ENCODE measurements around the gene KRT82. TPM values are rescaled to one million over a fixed set of nuclear protein-coding genes. Genes with fewer than 3 reads are reported as not detected.

Gene KRT82
- not detected for total RNA-seq
- not detected for polyA plus RNA-seq
- long read RNA-seq, donor 1, result 0 reads
- long read RNA-seq, donor 2, result 0 reads
- long read RNA-seq, donor 3, result 0 reads
- long read RNA-seq, donor 4, result 0 reads
- long read RNA-seq, donor 5, result 0 reads

DNA sequence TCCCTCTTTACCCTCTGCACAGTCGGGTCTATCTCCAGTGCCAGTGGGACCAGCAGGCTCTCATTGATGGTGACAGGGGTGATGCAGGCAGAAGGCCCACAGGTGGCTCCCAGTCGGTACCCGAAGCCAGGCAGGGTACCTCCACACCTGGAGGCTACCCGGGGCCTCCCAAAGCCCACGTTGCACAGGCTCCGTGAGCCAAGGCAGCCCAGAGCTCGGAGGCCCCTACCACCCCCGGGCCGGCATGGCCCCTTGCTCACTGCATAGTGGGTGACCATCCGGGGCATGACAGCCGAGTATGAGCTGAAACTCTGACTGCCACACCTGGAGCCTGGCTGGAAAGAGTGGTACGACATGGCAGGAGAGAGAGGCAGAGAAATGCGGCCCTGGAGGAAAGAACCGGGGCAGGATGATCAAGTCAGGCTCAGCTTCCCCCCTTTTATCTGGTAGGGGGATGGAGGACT, at the start of gene KRT82:
Gene KRT82, minus strand, starts transcription at position 414 of the 464 bp plus-strand sequence. Its CDS starts 58 bp downstream, at position 356.
- Histone ChIP-seq H3K27ac (ENCODE audit: low read depth in 1 of 2, low read length in 1 of 2) (no peak within 1 kb of the TSS), H3K4me1 (ENCODE audit: control insufficient read depth in 5 of 5, insufficient read depth in 5 of 5, low read length in 5 of 5) (no peaks in the 10 kb centered on the region), H3K27me3 (ENCODE audit: control insufficient read depth in 3 of 3, insufficient read depth in 3 of 3, low read length in 2 of 3) (no peaks in the 10 kb centered on the region), H3K36me3 (ENCODE audit: control insufficient read depth in 4 of 4, insufficient read depth in 4 of 4, low read length in 4 of 4) (no peaks in the 10 kb centered on the region), H3K9me3 (ENCODE audit: control insufficient read depth in 4 of 4, insufficient read depth in 3 of 4, low read length in 3 of 4) (no peaks in the 10 kb centered on the region), H3K4me3 (no peak within 1 kb of the TSS), H3K9ac (ENCODE audit: insufficient read depth in 1 of 2, low read length in 2 of 2) (no peak within 1 kb of the TSS)
- TF ChIP-seq, protein P1, sequence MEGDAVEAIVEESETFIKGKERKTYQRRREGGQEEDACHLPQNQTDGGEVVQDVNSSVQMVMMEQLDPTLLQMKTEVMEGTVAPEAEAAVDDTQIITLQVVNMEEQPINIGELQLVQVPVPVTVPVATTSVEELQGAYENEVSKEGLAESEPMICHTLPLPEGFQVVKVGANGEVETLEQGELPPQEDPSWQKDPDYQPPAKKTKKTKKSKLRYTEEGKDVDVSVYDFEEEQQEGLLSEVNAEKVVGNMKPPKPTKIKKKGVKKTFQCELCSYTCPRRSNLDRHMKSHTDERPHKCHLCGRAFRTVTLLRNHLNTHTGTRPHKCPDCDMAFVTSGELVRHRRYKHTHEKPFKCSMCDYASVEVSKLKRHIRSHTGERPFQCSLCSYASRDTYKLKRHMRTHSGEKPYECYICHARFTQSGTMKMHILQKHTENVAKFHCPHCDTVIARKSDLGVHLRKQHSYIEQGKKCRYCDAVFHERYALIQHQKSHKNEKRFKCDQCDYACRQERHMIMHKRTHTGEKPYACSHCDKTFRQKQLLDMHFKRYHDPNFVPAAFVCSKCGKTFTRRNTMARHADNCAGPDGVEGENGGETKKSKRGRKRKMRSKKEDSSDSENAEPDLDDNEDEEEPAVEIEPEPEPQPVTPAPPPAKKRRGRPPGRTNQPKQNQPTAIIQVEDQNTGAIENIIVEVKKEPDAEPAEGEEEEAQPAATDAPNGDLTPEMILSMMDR (IDR thresholded peaks at IDR 0.05; ENCODE audit: control extremely low read depth, extremely low read depth), result no peak
- no peak for DNase-seq
- WGBS, 2 donors, result 89 to 94% methylated on average over 14 of the region's 14 CpGs
- ATAC-seq (ENCODE audit: insufficient read depth, low FRiP score), result no peak

DNA sequence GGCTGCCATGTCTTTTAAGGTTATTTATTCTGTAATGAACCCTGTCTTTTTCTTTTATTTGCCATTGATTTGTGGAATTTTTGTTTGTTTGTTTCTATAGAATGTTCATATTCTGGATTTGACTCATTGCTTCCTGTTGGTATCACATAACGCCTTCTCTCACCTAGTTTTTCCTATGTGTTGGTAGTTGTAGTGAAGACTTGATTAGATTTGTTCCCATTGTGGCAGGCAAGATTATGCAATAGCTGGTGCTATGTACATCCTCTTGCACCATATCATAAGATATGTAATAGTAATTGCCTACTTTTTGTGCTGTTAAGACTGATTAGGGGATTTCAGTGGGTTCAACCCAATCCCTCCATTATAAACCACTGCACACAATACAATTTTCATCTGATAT, 49.7 kb upstream of the KRT82 start:
- DNase-seq (no peak), ATAC-seq (ENCODE audit: insufficient read depth, low FRiP score) (no peak)
- no peak overlapping the region for H3K4me3 ChIP-seq
- H3K27ac ChIP-seq (ENCODE audit: low read depth in 1 of 2, low read length in 1 of 2), result no peak overlapping the region
- no peaks in the 10 kb centered on the region for H3K9me3 ChIP-seq (ENCODE audit: control insufficient read depth in 4 of 4, insufficient read depth in 3 of 4, low read length in 3 of 4)
- 41 to 53% methylated on average over 1 of the region's 1 CpG for WGBS, 2 donors
- TF ChIP-seq, protein P1 (IDR thresholded peaks at IDR 0.05; ENCODE audit: control extremely low read depth, extremely low read depth), result no peak
- no peaks in the 10 kb centered on the region for H3K36me3 ChIP-seq (ENCODE audit: control insufficient read depth in 4 of 4, insufficient read depth in 4 of 4, low read length in 4 of 4)
- H3K9ac ChIP-seq (ENCODE audit: insufficient read depth in 1 of 2, low read length in 2 of 2), result no peak overlapping the region
- H3K4me1 ChIP-seq (ENCODE audit: control insufficient read depth in 5 of 5, insufficient read depth in 5 of 5, low read length in 5 of 5), result no peaks in the 10 kb centered on the region
- H3K27me3 ChIP-seq (ENCODE audit: control insufficient read depth in 3 of 3, insufficient read depth in 3 of 3, low read length in 2 of 3), result no peaks in the 10 kb centered on the region

DNA sequence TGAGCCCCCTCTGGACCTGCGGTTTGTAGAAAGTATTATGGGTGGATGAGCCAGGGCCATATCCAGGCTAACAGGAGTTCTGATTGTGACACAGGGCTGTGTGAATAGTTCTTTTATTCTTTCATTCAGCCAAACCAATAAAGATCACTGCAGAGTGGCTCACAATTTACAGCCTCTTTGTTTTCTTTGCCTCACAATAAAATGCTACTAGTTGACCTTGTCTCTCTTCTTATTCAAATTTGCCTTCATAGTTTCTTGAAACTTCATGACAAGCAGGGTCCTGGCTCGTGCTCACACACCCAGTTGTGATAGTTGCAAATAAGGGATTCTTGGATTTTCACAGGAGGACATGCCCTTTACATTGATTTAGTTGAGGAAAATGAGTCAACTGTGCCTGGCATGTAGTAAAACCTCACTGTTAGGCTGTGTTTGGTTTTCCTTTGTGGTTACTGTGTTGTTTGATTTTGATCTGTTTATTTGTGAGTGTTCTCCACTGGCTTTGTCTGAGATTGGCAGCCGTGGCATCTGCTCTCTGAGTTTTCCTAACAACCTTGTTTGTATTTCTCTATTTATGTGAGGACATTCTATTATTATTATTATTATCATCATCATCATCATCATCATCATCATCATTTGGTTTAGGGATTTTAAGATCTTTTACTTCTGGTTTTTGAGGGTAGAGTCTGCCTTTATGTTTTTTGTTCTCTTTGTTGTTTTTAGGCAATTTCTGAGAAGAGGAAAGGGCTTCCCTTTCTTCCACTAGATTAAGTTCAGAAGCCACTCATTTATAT, 48.5 kb upstream of the KRT82 start:
- ATAC-seq (ENCODE audit: insufficient read depth, low FRiP score) (no peak), DNase-seq (no peak)
- Histone ChIP-seq H3K9ac (ENCODE audit: insufficient read depth in 1 of 2, low read length in 2 of 2) (no peak overlapping the region), H3K9me3 (ENCODE audit: control insufficient read depth in 4 of 4, insufficient read depth in 3 of 4, low read length in 3 of 4) (no peaks in the 10 kb centered on the region), H3K36me3 (ENCODE audit: control insufficient read depth in 4 of 4, insufficient read depth in 4 of 4, low read length in 4 of 4) (no peaks in the 10 kb centered on the region), H3K4me3 (no peak overlapping the region), H3K4me1 (ENCODE audit: control insufficient read depth in 5 of 5, insufficient read depth in 5 of 5, low read length in 5 of 5) (no peaks in the 10 kb centered on the region), H3K27ac (ENCODE audit: low read depth in 1 of 2, low read length in 1 of 2) (no peak overlapping the region), H3K27me3 (ENCODE audit: control insufficient read depth in 3 of 3, insufficient read depth in 3 of 3, low read length in 2 of 3) (no peaks in the 10 kb centered on the region)
- TF ChIP-seq, protein P1 (IDR thresholded peaks at IDR 0.05; ENCODE audit: control extremely low read depth, extremely low read depth), result no peak
- WGBS, 2 donors, result 65 to 74% methylated on average over 3 of the region's 3 CpGs

All from lung (tissue), 16 donors.